SK-N-SH (cell line): ENCODE data around the gene BUB3. TPM values are rescaled to one million over a fixed set of nuclear protein-coding genes. Genes with fewer than 3 reads are reported as not detected.
A peak's percentile ranks its signal among the peaks of the same experiment; 100 is the strongest.

Source experiments
- CTCF ChIA-PET: fragments of 300-600, 350-600 bp; formaldehyde crosslinking; extraction: SDS; loops from one replicate; lab custom pipeline; 2021; lab: Yijun Ruan, JAX
- POLR2A ChIA-PET: fragments of 350-600 bp; sonication (Branson Sonifier 250); formaldehyde crosslinking; extraction: SDS; loops from one replicate; lab custom pipeline; 2020; ENCODE audit warnings: antibody characterized with exemption, inconsistent platforms; lab: Yijun Ruan, JAX
- DNase-seq: peaks from one replicate; pipeline ENCODE4 v3.0.0; 2012
- H2AFZ ChIP-seq: fragments of 200-600 bp; sonication (generic); 2 replicates; pipeline ENCODE4 v1.8.1; 2016; ENCODE audit warnings: antibody characterized with exemption, mild to moderate bottlenecking, low read depth
- H3F3A ChIP-seq: fragments of 200-600 bp; sonication (generic); replicated peaks from 2 replicates; pipeline ENCODE3; 2016; ENCODE audit warnings: antibody characterized with exemption, mild to moderate bottlenecking; ENCODE audit not compliant: insufficient read depth
- H3K27ac ChIP-seq, 2 experiments: fragments of 200-500 bp in 1 of 2; fragments of 200-600 bp in 1 of 2; sonication (Bioruptor generic) in 1 of 2; sonication (generic), shearing (Covaris generic) in 1 of 2; 2 replicates each; pipeline versions ENCODE4 v1.5.1 to v1.6.1; 2014 to 2016; ENCODE audit warnings: low read depth in 2 of 2, inconsistent platforms in 1 of 2, low read length in 1 of 2, mild to moderate bottlenecking in 1 of 2, mixed read lengths in 1 of 2
- H3K27me3 ChIP-seq: fragments of 200-600 bp; sonication (generic), shearing (Covaris generic); 2 replicates; pipeline ENCODE4 v1.6.1; 2016; ENCODE audit warnings: mixed run types; ENCODE audit not compliant: insufficient read depth
- H3K36me3 ChIP-seq, 2 experiments: fragments of 200-500 bp in 1 of 2; fragments of 200-600 bp in 1 of 2; sonication (Bioruptor generic) in 1 of 2; sonication (generic) in 1 of 2; replicated peaks in 1 of 2; 2 replicates each; pipeline versions ENCODE3 to v1.5.1; 2014 to 2016; ENCODE audit warnings: low read length in 1 of 2, mild to moderate bottlenecking in 1 of 2; ENCODE audit not compliant: insufficient read depth in 2 of 2, control insufficient read depth in 1 of 2
- H3K4me1 ChIP-seq, 2 experiments: fragments of 200-500 bp in 1 of 2; fragments of 200-600 bp in 1 of 2; sonication (Bioruptor generic) in 1 of 2; sonication (generic), shearing (Covaris generic) in 1 of 2; 2 replicates each; pipeline versions ENCODE4 v1.5.1 to v1.6.1; 2014 to 2016; ENCODE audit warnings: low read depth in 1 of 2, low read length in 1 of 2, mixed run types in 1 of 2; ENCODE audit not compliant: insufficient read depth in 2 of 2, control insufficient read depth in 1 of 2
- H3K4me2 ChIP-seq: fragments of 200-600 bp; sonication (generic), shearing (Covaris generic); 2 replicates; pipeline ENCODE4 v1.6.1; 2017; ENCODE audit warnings: mixed run types
- H3K4me3 ChIP-seq, 2 experiments: fragments of 200-500 bp in 1 of 2; fragments of 200-600 bp in 1 of 2; sonication (Bioruptor generic) in 1 of 2; sonication (generic), shearing (Covaris generic) in 1 of 2; 2 replicates each; pipeline versions ENCODE4 v1.5.1 to v1.8.1; 2014 to 2016; ENCODE audit warnings: low read depth in 2 of 2, inconsistent platforms in 1 of 2, low read length in 1 of 2, mild to moderate bottlenecking in 1 of 2, mixed read lengths in 1 of 2, moderate library complexity in 1 of 2
- H3K79me2 ChIP-seq: fragments of 200-600 bp; sonication (generic); 2 replicates; pipeline ENCODE4 v1.8.1; 2017; ENCODE audit warnings: mild to moderate bottlenecking; ENCODE audit not compliant: insufficient read depth
- H3K9ac ChIP-seq: fragments of 200-600 bp; sonication (generic); 2 replicates; pipeline ENCODE4 v1.6.1; 2017; ENCODE audit warnings: mixed run types
- H3K9me2 ChIP-seq: fragments of 200-600 bp; sonication (generic); 2 replicates; pipeline ENCODE4 v1.6.1; 2017; ENCODE audit warnings: mixed run types
- H3K9me3 ChIP-seq: fragments of 200-600 bp; sonication (generic); 2 replicates; pipeline ENCODE4 v1.6.1; 2017; ENCODE audit warnings: mixed run types, mild to moderate bottlenecking, moderate library complexity
- H4K20me1 ChIP-seq: fragments of 200-600 bp; sonication (generic); 2 replicates; pipeline ENCODE4 v1.6.1; 2017; ENCODE audit warnings: mild to moderate bottlenecking, mixed run types; ENCODE audit not compliant: insufficient read depth
- EP300 ChIP-seq, 2 experiments: IDR thresholded peaks; 2 replicates each; pipeline versions ENCODE4 v1.4.0 to v1.6.1; 2012; ENCODE audit warnings: borderline replicate concordance in 1 of 2, low read depth in 1 of 2, low read length in 1 of 2
- EZH2phosphoT487 ChIP-seq: fragments of 200-600 bp; sonication (generic); IDR thresholded peaks from 2 replicates; pipeline ENCODE4 v1.6.1; 2017; ENCODE audit warnings: low read depth, mixed run types, mild to moderate bottlenecking, antibody characterized with exemption, moderate library complexity, borderline replicate concordance
- FOSL2 ChIP-seq: IDR thresholded peaks from 2 replicates; pipeline ENCODE4 v1.4.0; 2012; ENCODE audit warnings: low read depth, mild to moderate bottlenecking, moderate library complexity, borderline replicate concordance
- FOXJ3 ChIP-seq: sonication (generic); formaldehyde crosslinking; IDR thresholded peaks from 2 replicates; pipeline ENCODE4 v1.5.1; 2020; ENCODE audit warnings: mild to moderate bottlenecking, missing genetic modification reagents
- FOXM1 ChIP-seq: IDR thresholded peaks from 2 replicates; pipeline ENCODE4 v1.4.0; 2012; ENCODE audit warnings: low read depth, mild to moderate bottlenecking
- POLR2AphosphoS5 ChIP-seq: IDR thresholded peaks from 2 replicates; pipeline ENCODE4 v1.6.1; 2012; ENCODE audit warnings: low read depth, low read length
- RAD21 ChIP-seq: IDR thresholded peaks from 2 replicates; pipeline ENCODE4 v1.6.1; 2012; ENCODE audit warnings: mild to moderate bottlenecking, low read length
- RXRA ChIP-seq: IDR thresholded peaks from 2 replicates; pipeline ENCODE4 v1.4.0; 2012; ENCODE audit warnings: low read depth, mild to moderate bottlenecking, borderline replicate concordance
- SMC3 ChIP-seq: IDR thresholded peaks from 2 replicates; pipeline ENCODE4 v1.6.1; 2012; ENCODE audit warnings: low read depth, low read length, improper control_type of control experiment
- TAF1 ChIP-seq: IDR thresholded peaks from 2 replicates; pipeline ENCODE4 v1.6.1; 2012; ENCODE audit warnings: low read depth, mild to moderate bottlenecking, low read length, moderate library complexity, borderline replicate concordance
- YY1 ChIP-seq: IDR thresholded peaks from 2 replicates; pipeline ENCODE4 v1.4.0; 2012; ENCODE audit warnings: low read depth, mild to moderate bottlenecking
- ZBTB33 ChIP-seq: IDR thresholded peaks from 2 replicates; pipeline ENCODE4 v1.4.0; 2012; ENCODE audit warnings: low read depth, borderline replicate concordance
- WGBS: methylation state at CpG from one replicate; pipeline ENCODE4 v1.1.6; 2017; ENCODE audit warnings: low lambda C conversion rate; 5-methylcytosine and 5-hydroxymethylcytosine counted together
- polyA plus RNA-seq, 3 experiments: library from polyadenylated mRNA; depleted of rRNA; stranded (reverse); fragments of >200 nt; gene quantifications; 2 replicates each; pipeline ENCODE4 v1.2.3, GENCODE V29; 2012

The BUB3 gene
- polyA plus RNA-seq, 1 of the 3 experiments (the other 2 are of a cell fraction) = 202 TPM

- CTCF ChIA-PET = interaction anchor here (0.6 to 4.9 kb wide), 15 partner anchors 8 to 957 kb away, joined by 3 to 31 read pairs (median 4); no protein-coding TSS in a partner anchor
- Histone ChIP-seq H2AFZ (no peak overlapping the region), H3K9me2 (no peaks in the 10 kb centered on the region), H4K20me1 (0 out of 2 replicates have a peak, but pooled peaks cover 4% of the 10 kb centered on the region), H3K36me3 (no peaks in the 10 kb centered on the region), H3K9ac (no peak overlapping the region), H3K79me2 (no peaks in the 10 kb centered on the region), H3K4me1 (peaks cover 0 to 4% of the 10 kb centered on the region in 2 experiments; a peak in 1 of 4 replicates)
- WGBS = 4% methylated on average over 30 of the region's 32 CpGs
- no peak for DNase-seq
- TF ChIP-seq FOXM1 = no peak
- 0 out of 2 replicates have a peak, but pooled peaks have one; percentile 64 for TF ChIP-seq EZH2phosphoT487
- TF ChIP-seq FOXJ3 = no peak
- no peak for TF ChIP-seq POLR2AphosphoS5
- TF ChIP-seq, all 33 proteins: peak for 1
- peaks cover 96% of the 10 kb centered on the region for H3K27me3 ChIP-seq
- no peaks in the 10 kb centered on the region for H3K9me3 ChIP-seq
- POLR2A ChIA-PET = no interaction called here
- no peak overlapping the region for H3K4me3 ChIP-seq
- no peak overlapping the region; the same call in 1 of the 2 replicates for H3K4me2 ChIP-seq
- no peak overlapping the region for H3K27ac ChIP-seq
- H3F3A ChIP-seq = no peaks in the 10 kb centered on the region
These were observed 14.6 kb upstream of the BUB3 start for GRCh38 chr10:123139521-123140163.

GRCh38 chr10:123140164-123140982, 13.8 kb upstream of the BUB3 start:
- Histone ChIP-seq H3K27me3 (peaks cover 96% of the 10 kb centered on the region), H3K27ac (no peak overlapping the region), H3K36me3 (no peaks in the 10 kb centered on the region), H3K4me2 (no peak overlapping the region), H3K4me1 (peaks cover 0 to 3% of the 10 kb centered on the region in 2 experiments; a peak in 1 of 4 replicates), H3F3A (no peaks in the 10 kb centered on the region), H3K4me3 (no peak overlapping the region), H3K9ac (no peak overlapping the region), H4K20me1 (0 out of 2 replicates have a peak, but pooled peaks cover 4% of the 10 kb centered on the region), H3K9me2 (no peaks in the 10 kb centered on the region), H3K79me2 (no peaks in the 10 kb centered on the region), H2AFZ (no peak overlapping the region), H3K9me3 (no peaks in the 10 kb centered on the region)
- ChIA-PET CTCF (interaction anchor here (0.6 to 4.9 kb wide), 15 partner anchors 9 to 418 kb away, joined by 3 to 31 read pairs (median 4); no protein-coding TSS in a partner anchor), POLR2A (no interaction called here)
- WGBS = 3% methylated on average over 37 of the region's 43 CpGs
- peak; percentile 50 for DNase-seq
- no peak for TF ChIP-seq FOSL2
- 0 out of 2 replicates have a peak, but pooled peaks have one; percentile 15 for TF ChIP-seq SMC3
- no peak for TF ChIP-seq RXRA
- TF ChIP-seq RAD21 = peak; percentile 44
- no peak for TF ChIP-seq EP300 (IDR thresholded peaks at IDR 0.05; ENCODE audit: borderline replicate concordance in 1 of 2, low read depth in 1 of 2, low read length in 1 of 2)
- no peak for TF ChIP-seq YY1
- no peak for TF ChIP-seq ZBTB33
- no peak for TF ChIP-seq TAF1
- TF ChIP-seq EZH2phosphoT487 = peak; percentile 33; the same call in 1 of the 2 replicates
